SK-N-SH treated with all-trans-retinoic acid at 6 μM for 48 hours (cell line): Measurements from ENCODE around the gene SRP54.

Source experiments
- ATAC-seq: fragments of 200-7000 bp; cut with Tn5 transposase; 3 replicates; pipeline ENCODE4 v1.9.1; 2020; ENCODE audit warnings: mild to moderate bottlenecking, moderate library complexity
- ARNTL ChIP-seq: fragments of 450-650 bp; formaldehyde crosslinking; IDR thresholded peaks from 2 replicates; pipeline ENCODE4 v1.5.0; 2020; ENCODE audit warnings: low read depth, mild to moderate bottlenecking, moderate library complexity, borderline replicate concordance
- CSDC2 ChIP-seq: fragments of 250-450 bp; sonication (Bioruptor Pico); IDR thresholded peaks from 2 replicates; pipeline ENCODE4 v1.5.0; 2020; ENCODE audit warnings: mild to moderate bottlenecking, moderate library complexity
- TCF4 ChIP-seq: fragments of 250-450 bp; sonication (Bioruptor Pico); IDR thresholded peaks from 2 replicates; pipeline ENCODE4 v1.8.0; 2021; ENCODE audit warnings: mild to moderate bottlenecking, moderate library complexity, borderline replicate concordance
- TOX ChIP-seq: fragments of 250-450 bp; sonication (Bioruptor Pico); IDR thresholded peaks from 2 replicates; pipeline ENCODE4 v1.8.0; 2021; ENCODE audit warnings: mild to moderate bottlenecking, moderate library complexity, borderline replicate concordance
- ZFP3 ChIP-seq: fragments of 250-450 bp; sonication (Bioruptor Pico); IDR thresholded peaks from 2 replicates; pipeline ENCODE4 v1.5.0; 2020; ENCODE audit warnings: mild to moderate bottlenecking, moderate library complexity

SRP54 gene

GRCh38 chr14:35078082-35078481 lies 95.3 kb downstream of the SRP54 start:
- TF ChIP-seq ARNTL (CRISPR knock-in tag), result no peak
- no peak for TF ChIP-seq TCF4 (CRISPR knock-in tag)
- no peak for TF ChIP-seq TOX (CRISPR knock-in tag)
- no peak for TF ChIP-seq CSDC2 (CRISPR knock-in tag)
- no peak for TF ChIP-seq ZFP3 (CRISPR knock-in tag)
- no peak for ATAC-seq
